T-helper 17 cell (primary cell): ENCODE data around the gene TIMM17B. TPM values are rescaled to one million over a fixed set of nuclear protein-coding genes. Genes with fewer than 3 reads are reported as not detected.

Experiments used
- ATAC-seq: fragments of 150-1000 bp; cut with Tn5 transposase; 2 replicates; pipeline ENCODE4 v1.10.0; 2021; ENCODE audit warnings: mild to moderate bottlenecking, moderate library complexity
- DNase-seq, 3 donors: peaks; one replicate each; pipeline versions ENCODE4 v3.0.0 to v3.0.0-alpha.2; 2020 to 2021
- H3K9me3 ChIP-seq: one replicate; pipeline ENCODE4 v1.7.0; 2013; ENCODE audit warnings: low read length, mild to moderate bottlenecking; ENCODE audit not compliant: control insufficient read depth, poor library complexity, severe bottlenecking
- H3K27ac Mint-ChIP-seq: one replicate; pipeline ENCODE4 v1.8.0; 2022; ENCODE audit warnings: mild to moderate bottlenecking, moderate library complexity, mixed read lengths
- H3K27me3 Mint-ChIP-seq: one replicate; pipeline ENCODE4 v1.8.0; 2022; ENCODE audit warnings: mixed read lengths
- H3K36me3 Mint-ChIP-seq: one replicate; pipeline ENCODE4 v1.8.0; 2022; ENCODE audit warnings: low read depth, mixed read lengths
- H3K4me1 Mint-ChIP-seq: one replicate; pipeline ENCODE4 v1.8.0; 2022; ENCODE audit warnings: mild to moderate bottlenecking, mixed read lengths
- H3K4me3 Mint-ChIP-seq: one replicate; pipeline ENCODE4 v1.8.0; 2022; ENCODE audit warnings: mild to moderate bottlenecking, moderate library complexity, mixed read lengths
- total RNA-seq, 4 donors: library from RNA in 2 of 4; stranded (reverse) in 2 of 4; gene quantifications; one replicate each; pipeline ENCODE4 v1.2.3 and lab custom pipeline; 2022 to 2026

TIMM17B gene
- total RNA-seq, 2 donors from 2014 or later = 33.6 to 41.9 TPM

GRCh38 chrX:48913605-48914366 lies 16.2 kb upstream of the TIMM17B start:
- Mint-ChIP-seq H3K36me3 (peaks cover 12% of the 10 kb centered on the region), H3K27me3 (no peaks in the 10 kb centered on the region), H3K4me3 (peak overlapping the region; percentile 91), H3K4me1 (peaks cover 45% of the 10 kb centered on the region), H3K27ac (peak overlapping the region; percentile 97)
- no peak for ATAC-seq
- H3K9me3 ChIP-seq = no peaks in the 10 kb centered on the region
- DNase-seq = no peak

GRCh38 chrX:48911412-48912182 lies 14.0 kb upstream of the TIMM17B start, which contains the start of gene SLC35A2:
Gene SLC35A2, minus strand, starts transcription at chrX:48911646. Its CDS starts 10 bp downstream, at chrX:48911636.
- Mint-ChIP-seq H3K27ac (peak within 1 kb of the TSS; percentile 97), H3K36me3 (peaks cover 2% of the 10 kb centered on the region), H3K4me1 (peaks cover 36% of the 10 kb centered on the region), H3K4me3 (peak within 1 kb of the TSS; percentile 91), H3K27me3 (no peaks in the 10 kb centered on the region)
- ATAC-seq (peak; percentile 74), DNase-seq (peak; percentile 73 to 80 (median 77))
- H3K9me3 ChIP-seq = no peaks in the 10 kb centered on the region

GRCh38 chrX:48910926-48911411 lies 13.4 kb upstream of the TIMM17B start:
- H3K4me3 Mint-ChIP-seq = peak overlapping the region; percentile 91
- H3K9me3 ChIP-seq = no peaks in the 10 kb centered on the region
- DNase-seq (no peak), ATAC-seq (peak; percentile 7)
- peak overlapping the region; percentile 97 for H3K27ac Mint-ChIP-seq
- peaks cover 2% of the 10 kb centered on the region for H3K36me3 Mint-ChIP-seq
- no peaks in the 10 kb centered on the region for H3K27me3 Mint-ChIP-seq
- peaks cover 36% of the 10 kb centered on the region for H3K4me1 Mint-ChIP-seq

GRCh38 chrX:48909703-48910294 lies 12.2 kb upstream of the TIMM17B start:
- Mint-ChIP-seq H3K4me1 (peaks cover 33% of the 10 kb centered on the region), H3K27me3 (no peaks in the 10 kb centered on the region), H3K36me3 (peaks cover 2% of the 10 kb centered on the region), H3K4me3 (peak overlapping the region; percentile 7), H3K27ac (peak overlapping the region; percentile 97)
- DNase-seq (no peak), ATAC-seq (no peak)
- H3K9me3 ChIP-seq = no peaks in the 10 kb centered on the region

- Mint-ChIP-seq H3K36me3 (peaks cover 2% of the 10 kb centered on the region), H3K4me1 (peaks cover 25% of the 10 kb centered on the region), H3K27ac (no peak overlapping the region), H3K4me3 (peak overlapping the region; percentile 12), H3K27me3 (no peaks in the 10 kb centered on the region)
- ATAC-seq = no peak
- no peak for DNase-seq
- H3K9me3 ChIP-seq = no peaks in the 10 kb centered on the region
These were observed 11.0 kb upstream of the TIMM17B start for GRCh38 chrX:48908600-48908999.

- no peak for DNase-seq
- H3K27me3 Mint-ChIP-seq = no peaks in the 10 kb centered on the region
These were observed 7.7 kb upstream of the TIMM17B start for GRCh38 chrX:48905090-48905790.

GRCh38 chrX:48904626-48905025 lies 7.1 kb upstream of the TIMM17B start:
- no peak overlapping the region for H3K4me3 Mint-ChIP-seq
- no peaks in the 10 kb centered on the region for H3K9me3 ChIP-seq
- ATAC-seq (no peak), DNase-seq (no peak)
- no peak overlapping the region for H3K27ac Mint-ChIP-seq
- H3K4me1 Mint-ChIP-seq = peaks cover 2% of the 10 kb centered on the region
- H3K36me3 Mint-ChIP-seq = peaks cover 2% of the 10 kb centered on the region
- no peaks in the 10 kb centered on the region for H3K27me3 Mint-ChIP-seq

More at GRCh38 chrX:48905090-48905790, 7.7 kb upstream of the TIMM17B start:
- Mint-ChIP-seq H3K27ac (no peak overlapping the region), H3K4me1 (peaks cover 2% of the 10 kb centered on the region), H3K4me3 (no peak overlapping the region), H3K36me3 (peaks cover 2% of the 10 kb centered on the region)
- no peak for ATAC-seq
- no peaks in the 10 kb centered on the region for H3K9me3 ChIP-seq

- no peak for DNase-seq
- Mint-ChIP-seq H3K4me3 (no peak overlapping the region), H3K4me1 (peaks cover 2% of the 10 kb centered on the region), H3K27ac (no peak overlapping the region), H3K36me3 (peaks cover 2% of the 10 kb centered on the region), H3K27me3 (no peaks in the 10 kb centered on the region)
- no peak for ATAC-seq
- H3K9me3 ChIP-seq = no peaks in the 10 kb centered on the region
These were observed 6.6 kb upstream of the TIMM17B start for GRCh38 chrX:48904180-48904579.

GRCh38 chrX:48903290-48903689 lies 5.7 kb upstream of the TIMM17B start:
- Mint-ChIP-seq H3K4me3 (peak overlapping the region; percentile 15), H3K27ac (peak overlapping the region; percentile 34), H3K27me3 (no peaks in the 10 kb centered on the region), H3K4me1 (peaks cover 4% of the 10 kb centered on the region), H3K36me3 (peaks cover 2% of the 10 kb centered on the region)
- H3K9me3 ChIP-seq = no peaks in the 10 kb centered on the region
- no peak for ATAC-seq
- no peak for DNase-seq

GRCh38 chrX:48902776-48903175 lies 5.2 kb upstream of the TIMM17B start:
- H3K36me3 Mint-ChIP-seq = peaks cover 2% of the 10 kb centered on the region
- H3K9me3 ChIP-seq = no peaks in the 10 kb centered on the region
- no peak for DNase-seq
- no peaks in the 10 kb centered on the region for H3K27me3 Mint-ChIP-seq
- no peak for ATAC-seq
- H3K4me3 Mint-ChIP-seq = no peak overlapping the region
- H3K4me1 Mint-ChIP-seq = peaks cover 9% of the 10 kb centered on the region
- peak overlapping the region; percentile 34 for H3K27ac Mint-ChIP-seq

- no peaks in the 10 kb centered on the region for H3K9me3 ChIP-seq
- Mint-ChIP-seq H3K27me3 (no peaks in the 10 kb centered on the region), H3K27ac (peak overlapping the region; percentile 34), H3K4me3 (no peak overlapping the region), H3K4me1 (peaks cover 10% of the 10 kb centered on the region), H3K36me3 (peaks cover 2% of the 10 kb centered on the region)
- ATAC-seq (no peak), DNase-seq (no peak)
These were observed 4.6 kb upstream of the TIMM17B start for GRCh38 chrX:48902135-48902534.

- Mint-ChIP-seq H3K27ac (peak overlapping the region; percentile 49), H3K4me3 (no peak overlapping the region), H3K27me3 (no peaks in the 10 kb centered on the region), H3K36me3 (peaks cover 2% of the 10 kb centered on the region), H3K4me1 (peaks cover 13% of the 10 kb centered on the region)
- no peak for DNase-seq
- H3K9me3 ChIP-seq = no peaks in the 10 kb centered on the region
- ATAC-seq = no peak
These were observed 3.5 kb upstream of the TIMM17B start for GRCh38 chrX:48901069-48901468.

GRCh38 chrX:48899078-48899410 lies 1.5 kb upstream of the TIMM17B start:
- DNase-seq = no peak
- no peak for ATAC-seq
- peaks cover 2% of the 10 kb centered on the region for H3K36me3 Mint-ChIP-seq
- peaks cover 13% of the 10 kb centered on the region for H3K4me1 Mint-ChIP-seq
- H3K4me3 Mint-ChIP-seq = peak overlapping the region; percentile 28
- H3K27me3 Mint-ChIP-seq = no peaks in the 10 kb centered on the region
- H3K27ac Mint-ChIP-seq = no peak overlapping the region
- no peaks in the 10 kb centered on the region for H3K9me3 ChIP-seq
